SK-N-SH (cell line): ENCODE results near the gene VTI1B. TPM values are rescaled to one million over a fixed set of nuclear protein-coding genes. Genes with fewer than 3 reads are reported as not detected.

Source experiments
- CTCF ChIA-PET: fragments of 300-600, 350-600 bp; formaldehyde crosslinking; extraction: SDS; loops from one replicate; lab custom pipeline; 2021; lab: Yijun Ruan, JAX
- POLR2A ChIA-PET: fragments of 350-600 bp; sonication (Branson Sonifier 250); formaldehyde crosslinking; extraction: SDS; loops from one replicate; lab custom pipeline; 2020; ENCODE audit warnings: antibody characterized with exemption, inconsistent platforms; lab: Yijun Ruan, JAX
- DNase-seq: peaks from one replicate; pipeline ENCODE4 v3.0.0; 2012
- H2AFZ ChIP-seq: fragments of 200-600 bp; sonication (generic); 2 replicates; pipeline ENCODE4 v1.8.1; 2016; ENCODE audit warnings: antibody characterized with exemption, mild to moderate bottlenecking, low read depth
- H3F3A ChIP-seq: fragments of 200-600 bp; sonication (generic); replicated peaks from 2 replicates; pipeline ENCODE3; 2016; ENCODE audit warnings: antibody characterized with exemption, mild to moderate bottlenecking; ENCODE audit not compliant: insufficient read depth
- H3K27ac ChIP-seq, 2 experiments: fragments of 200-500 bp in 1 of 2; fragments of 200-600 bp in 1 of 2; sonication (Bioruptor generic) in 1 of 2; sonication (generic), shearing (Covaris generic) in 1 of 2; 2 replicates each; pipeline versions ENCODE4 v1.5.1 to v1.6.1; 2014 to 2016; ENCODE audit warnings: low read depth in 2 of 2, inconsistent platforms in 1 of 2, low read length in 1 of 2, mild to moderate bottlenecking in 1 of 2, mixed read lengths in 1 of 2
- H3K27me3 ChIP-seq: fragments of 200-600 bp; sonication (generic), shearing (Covaris generic); 2 replicates; pipeline ENCODE4 v1.6.1; 2016; ENCODE audit warnings: mixed run types; ENCODE audit not compliant: insufficient read depth
- H3K36me3 ChIP-seq, 2 experiments: fragments of 200-500 bp in 1 of 2; fragments of 200-600 bp in 1 of 2; sonication (Bioruptor generic) in 1 of 2; sonication (generic) in 1 of 2; replicated peaks in 1 of 2; 2 replicates each; pipeline versions ENCODE3 to v1.5.1; 2014 to 2016; ENCODE audit warnings: low read length in 1 of 2, mild to moderate bottlenecking in 1 of 2; ENCODE audit not compliant: insufficient read depth in 2 of 2, control insufficient read depth in 1 of 2
- H3K4me1 ChIP-seq, 2 experiments: fragments of 200-500 bp in 1 of 2; fragments of 200-600 bp in 1 of 2; sonication (Bioruptor generic) in 1 of 2; sonication (generic), shearing (Covaris generic) in 1 of 2; 2 replicates each; pipeline versions ENCODE4 v1.5.1 to v1.6.1; 2014 to 2016; ENCODE audit warnings: low read depth in 1 of 2, low read length in 1 of 2, mixed run types in 1 of 2; ENCODE audit not compliant: insufficient read depth in 2 of 2, control insufficient read depth in 1 of 2
- H3K4me2 ChIP-seq: fragments of 200-600 bp; sonication (generic), shearing (Covaris generic); 2 replicates; pipeline ENCODE4 v1.6.1; 2017; ENCODE audit warnings: mixed run types
- H3K4me3 ChIP-seq, 2 experiments: fragments of 200-500 bp in 1 of 2; fragments of 200-600 bp in 1 of 2; sonication (Bioruptor generic) in 1 of 2; sonication (generic), shearing (Covaris generic) in 1 of 2; 2 replicates each; pipeline versions ENCODE4 v1.5.1 to v1.8.1; 2014 to 2016; ENCODE audit warnings: low read depth in 2 of 2, inconsistent platforms in 1 of 2, low read length in 1 of 2, mild to moderate bottlenecking in 1 of 2, mixed read lengths in 1 of 2, moderate library complexity in 1 of 2
- H3K79me2 ChIP-seq: fragments of 200-600 bp; sonication (generic); 2 replicates; pipeline ENCODE4 v1.8.1; 2017; ENCODE audit warnings: mild to moderate bottlenecking; ENCODE audit not compliant: insufficient read depth
- H3K9ac ChIP-seq: fragments of 200-600 bp; sonication (generic); 2 replicates; pipeline ENCODE4 v1.6.1; 2017; ENCODE audit warnings: mixed run types
- H3K9me2 ChIP-seq: fragments of 200-600 bp; sonication (generic); 2 replicates; pipeline ENCODE4 v1.6.1; 2017; ENCODE audit warnings: mixed run types
- H3K9me3 ChIP-seq: fragments of 200-600 bp; sonication (generic); 2 replicates; pipeline ENCODE4 v1.6.1; 2017; ENCODE audit warnings: mixed run types, mild to moderate bottlenecking, moderate library complexity
- H4K20me1 ChIP-seq: fragments of 200-600 bp; sonication (generic); 2 replicates; pipeline ENCODE4 v1.6.1; 2017; ENCODE audit warnings: mild to moderate bottlenecking, mixed run types; ENCODE audit not compliant: insufficient read depth
- EP300 ChIP-seq, 2 experiments: IDR thresholded peaks; 2 replicates each; pipeline versions ENCODE4 v1.4.0 to v1.6.1; 2012; ENCODE audit warnings: borderline replicate concordance in 1 of 2, low read depth in 1 of 2, low read length in 1 of 2
- FOSL2 ChIP-seq: IDR thresholded peaks from 2 replicates; pipeline ENCODE4 v1.4.0; 2012; ENCODE audit warnings: low read depth, mild to moderate bottlenecking, moderate library complexity, borderline replicate concordance
- FOXM1 ChIP-seq: IDR thresholded peaks from 2 replicates; pipeline ENCODE4 v1.4.0; 2012; ENCODE audit warnings: low read depth, mild to moderate bottlenecking
- GATA2 ChIP-seq: sonication (generic); formaldehyde crosslinking; IDR thresholded peaks from 2 replicates; pipeline ENCODE4 v1.5.0; 2020; ENCODE audit warnings: mild to moderate bottlenecking, missing genetic modification reagents
- JUND ChIP-seq: IDR thresholded peaks from 2 replicates; pipeline ENCODE4 v1.4.0; 2012
- MEF2A ChIP-seq: IDR thresholded peaks from 2 replicates; pipeline ENCODE4 v1.4.0; 2012; ENCODE audit warnings: low read depth, borderline replicate concordance
- MXI1 ChIP-seq: IDR thresholded peaks from 2 replicates; pipeline ENCODE4 v1.6.1; 2012; ENCODE audit warnings: mild to moderate bottlenecking, low read depth, low read length, improper control_type of control experiment
- NFIC ChIP-seq: IDR thresholded peaks from 2 replicates; pipeline ENCODE4 v1.4.0; 2012; ENCODE audit warnings: borderline replicate concordance
- NRF1 ChIP-seq: IDR thresholded peaks from 2 replicates; pipeline ENCODE4 v1.6.1; 2012; ENCODE audit warnings: low read depth, mild to moderate bottlenecking, low read length
- PBX3 ChIP-seq: IDR thresholded peaks from 2 replicates; pipeline ENCODE4; 2012
- POLR2AphosphoS5 ChIP-seq: IDR thresholded peaks from 2 replicates; pipeline ENCODE4 v1.6.1; 2012; ENCODE audit warnings: low read depth, low read length
- RAD21 ChIP-seq: IDR thresholded peaks from 2 replicates; pipeline ENCODE4 v1.6.1; 2012; ENCODE audit warnings: mild to moderate bottlenecking, low read length
- RFX5 ChIP-seq: IDR thresholded peaks from 2 replicates; pipeline ENCODE4 v1.6.1; 2012; ENCODE audit warnings: mild to moderate bottlenecking, improper control_type of control experiment, low read length
- SIN3A ChIP-seq: IDR thresholded peaks from 2 replicates; pipeline ENCODE4 v1.6.1; 2012; ENCODE audit warnings: low read depth, mild to moderate bottlenecking, low read length, moderate library complexity, borderline replicate concordance
- TAF1 ChIP-seq: IDR thresholded peaks from 2 replicates; pipeline ENCODE4 v1.6.1; 2012; ENCODE audit warnings: low read depth, mild to moderate bottlenecking, low read length, moderate library complexity, borderline replicate concordance
- TCF12 ChIP-seq: IDR thresholded peaks from 2 replicates; pipeline ENCODE4 v1.4.0; 2012
- USF1 ChIP-seq: IDR thresholded peaks from 2 replicates; pipeline ENCODE4 v1.4.0; 2012; ENCODE audit warnings: low read depth, borderline replicate concordance
- USF2 ChIP-seq: fragments of 150-350 bp; IDR thresholded peaks from 2 replicates; pipeline ENCODE4 v1.6.1; 2017; ENCODE audit warnings: antibody characterized with exemption, low read length, low read depth, borderline replicate concordance
- YY1 ChIP-seq: IDR thresholded peaks from 2 replicates; pipeline ENCODE4 v1.4.0; 2012; ENCODE audit warnings: low read depth, mild to moderate bottlenecking
- ZBTB33 ChIP-seq: IDR thresholded peaks from 2 replicates; pipeline ENCODE4 v1.4.0; 2012; ENCODE audit warnings: low read depth, borderline replicate concordance
- WGBS: methylation state at CpG from one replicate; pipeline ENCODE4 v1.1.6; 2017; ENCODE audit warnings: low lambda C conversion rate; 5-methylcytosine and 5-hydroxymethylcytosine counted together
- polyA plus RNA-seq, 3 experiments: library from polyadenylated mRNA; depleted of rRNA; stranded (reverse); fragments of >200 nt; gene quantifications; 2 replicates each; pipeline ENCODE4 v1.2.3, GENCODE V29; 2012

Gene VTI1B
- polyA plus RNA-seq, 1 of the 3 experiments (the other 2 are of a cell fraction): 59.2 TPM

DNA sequence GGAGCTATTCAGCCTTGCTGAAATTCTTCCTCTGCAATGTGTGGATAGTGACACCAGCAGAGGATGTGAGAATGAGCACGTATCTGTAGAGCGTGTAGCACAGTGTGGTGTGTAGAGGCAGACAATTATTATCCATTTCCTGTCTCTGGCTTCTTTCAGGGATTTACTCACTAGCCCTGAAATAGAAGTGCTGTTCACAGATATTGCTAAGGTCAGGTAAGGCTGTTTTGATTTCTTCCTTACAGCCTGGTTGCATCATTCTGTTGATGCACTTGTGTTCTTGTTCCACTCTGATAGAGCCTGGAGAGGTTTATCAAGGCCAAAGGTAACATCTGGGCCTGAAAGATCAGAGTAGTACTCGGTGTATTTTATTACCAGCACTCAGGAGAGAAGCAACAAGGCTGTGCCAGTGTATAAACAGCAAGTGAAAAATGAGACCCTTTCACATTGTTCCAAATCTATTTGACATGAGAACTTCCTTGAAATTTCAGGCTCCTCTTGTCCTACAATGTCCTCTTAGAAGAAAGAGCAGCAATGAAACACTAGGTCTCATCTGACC lies 38.0 kb downstream of the VTI1B start:
- no peak for TF ChIP-seq MXI1
- no peak for TF ChIP-seq PBX3
- no peak for TF ChIP-seq JUND
- no peak for TF ChIP-seq TCF12
- no peak for TF ChIP-seq USF2
- no peak for TF ChIP-seq EP300 (IDR thresholded peaks at IDR 0.05; ENCODE audit: borderline replicate concordance in 1 of 2, low read depth in 1 of 2, low read length in 1 of 2)
- POLR2A ChIA-PET: no interaction called here
- no peak overlapping the region for H3K27ac ChIP-seq

GRCh38 chr14:67633451-67634147 lies 40.8 kb downstream of the VTI1B start:
- no peaks in the 10 kb centered on the region for H3K9me2 ChIP-seq
- CTCF ChIA-PET: interaction anchor here (0.8 to 1.7 kb wide), 3 partner anchors 15 to 206 kb away, joined by 3 to 4 read pairs (median 3); no protein-coding TSS in a partner anchor
- no peaks in the 10 kb centered on the region for H3F3A ChIP-seq
- no peak overlapping the region for H2AFZ ChIP-seq
- DNase-seq: no peak
- H3K4me1 ChIP-seq: no peaks in the 10 kb centered on the region
- H4K20me1 ChIP-seq: no peaks in the 10 kb centered on the region
- TF ChIP-seq GATA2: no peak
- TF ChIP-seq RAD21: no peak
- TF ChIP-seq MEF2A: no peak
- TF ChIP-seq SIN3A: no peak
- no peak for TF ChIP-seq PBX3
- TF ChIP-seq RFX5: no peak
- TF ChIP-seq FOXM1: no peak
- TF ChIP-seq ZBTB33: no peak
- no peak for TF ChIP-seq NRF1
- no peak for TF ChIP-seq TAF1
- no peak for TF ChIP-seq NFIC
- no peak for TF ChIP-seq JUND
- no peak for TF ChIP-seq POLR2AphosphoS5
- no peak for TF ChIP-seq USF1
- TF ChIP-seq FOSL2: no peak
- TF ChIP-seq YY1: no peak
- TF ChIP-seq, all 33 proteins: peak for 0
- Histone ChIP-seq H3K9ac (no peak overlapping the region), H3K27ac (no peak overlapping the region), H3K79me2 (no peaks in the 10 kb centered on the region), H3K27me3 (no peaks in the 10 kb centered on the region), H3K36me3 (no peaks in the 10 kb centered on the region), H3K9me3 (no peaks in the 10 kb centered on the region), H3K4me2 (no peak overlapping the region), H3K4me3 (no peak overlapping the region)
- POLR2A ChIA-PET: no interaction called here
- 84% methylated on average over 5 of the region's 5 CpGs for WGBS

More for the DNA sequence above, 38.0 kb downstream of the VTI1B start:
- no peaks in the 10 kb centered on the region for H3K27me3 ChIP-seq
- no peaks in the 10 kb centered on the region for H3K4me1 ChIP-seq
- H3F3A ChIP-seq: no peaks in the 10 kb centered on the region
- H3K79me2 ChIP-seq: no peaks in the 10 kb centered on the region
- H4K20me1 ChIP-seq: no peaks in the 10 kb centered on the region
- H3K9me3 ChIP-seq: no peaks in the 10 kb centered on the region
- CTCF ChIA-PET: interaction anchor here (1.1 to 1.9 kb wide), 3 partner anchors 16 to 68 kb away, joined by 3 to 7 read pairs (median 5); partner anchors contain the start of gene ARG2
- H3K4me2 ChIP-seq: no peak overlapping the region
- no peaks in the 10 kb centered on the region for H3K9me2 ChIP-seq
- no peaks in the 10 kb centered on the region for H3K36me3 ChIP-seq
- H2AFZ ChIP-seq: no peak overlapping the region
- no peak for DNase-seq
- H3K4me3 ChIP-seq: no peak overlapping the region
- H3K9ac ChIP-seq: no peak overlapping the region
- whole genome bisulfite sequencing: 71% methylated on average over 3 of the region's 3 CpGs
